Measurements from ENCODE around the gene GRXCR1.

- TF ChIP-seq CTCF (conservative IDR thresholded peaks at IDR 0.05 in 1 of 2, IDR thresholded peaks at IDR 0.05 in 1 of 2; ENCODE audit: low read depth in 1 of 2, low read length in 2 of 2) (peak; percentile 67 to 70), EZH2 (IDR thresholded peaks at IDR 0.05; ENCODE audit: low read length, missing control alignments) (no peak)
Measured at GRCh38 chr4:42865572-42866189, 26.8 kb upstream of the GRXCR1 start.
